HG03060 (cell line): ENCODE results near the gene DUSP14.

Experiments
- ATAC-seq: cut with Tn5 transposase; IDR thresholded peaks from one replicate; pipeline ENCODE4 v1.9.1; 2021; ENCODE audit warnings: low read depth, moderate number of reproducible peaks; ENCODE audit not compliant: unreplicated experiment

The DUSP14 gene

DNA sequence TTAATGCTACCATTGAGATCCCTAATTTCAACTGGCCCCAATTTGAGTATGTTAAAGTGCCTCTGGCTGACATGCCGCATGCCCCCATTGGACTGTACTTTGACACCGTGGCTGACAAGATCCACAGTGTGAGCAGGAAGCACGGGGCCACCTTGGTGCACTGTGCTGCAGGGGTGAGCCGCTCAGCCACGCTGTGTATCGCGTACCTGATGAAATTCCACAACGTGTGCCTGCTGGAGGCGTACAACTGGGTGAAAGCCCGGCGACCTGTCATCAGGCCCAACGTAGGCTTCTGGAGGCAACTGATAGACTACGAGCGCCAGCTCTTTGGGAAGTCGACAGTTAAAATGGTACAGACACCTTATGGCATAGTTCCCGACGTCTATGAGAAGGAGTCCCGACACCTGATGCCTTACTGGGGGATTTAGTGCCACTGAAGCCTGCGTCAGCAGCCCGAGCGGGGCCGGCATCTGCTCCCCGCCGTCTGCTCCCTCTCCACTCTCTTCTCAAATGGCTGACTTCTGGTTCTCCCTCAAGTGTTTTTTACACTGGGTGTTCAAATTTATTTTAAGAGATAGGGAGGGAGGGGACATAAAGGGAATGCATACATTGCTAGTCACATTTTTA lies 22.9 kb downstream of the DUSP14 start:
- ATAC-seq = no peak

DNA sequence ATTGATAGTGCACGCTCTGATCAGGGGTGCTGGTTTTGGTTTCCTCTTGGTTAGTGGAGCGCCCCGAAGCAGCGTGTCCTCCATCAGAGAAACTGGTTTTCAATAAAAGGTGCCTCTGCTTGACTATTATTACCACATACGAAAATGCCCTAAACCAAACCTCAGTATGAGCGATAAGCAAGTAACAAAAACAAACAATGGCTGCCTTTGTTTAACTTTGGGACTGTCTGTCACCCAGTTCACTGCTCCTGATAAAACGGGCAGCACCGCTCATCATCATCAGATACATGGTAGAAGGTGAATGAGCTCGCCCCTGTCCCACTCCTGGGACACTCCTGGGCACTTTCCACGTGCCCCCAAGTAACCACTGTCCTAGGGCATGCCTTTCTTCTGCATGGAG lies 24.0 kb downstream of the DUSP14 start:
- ATAC-seq = no peak

DNA sequence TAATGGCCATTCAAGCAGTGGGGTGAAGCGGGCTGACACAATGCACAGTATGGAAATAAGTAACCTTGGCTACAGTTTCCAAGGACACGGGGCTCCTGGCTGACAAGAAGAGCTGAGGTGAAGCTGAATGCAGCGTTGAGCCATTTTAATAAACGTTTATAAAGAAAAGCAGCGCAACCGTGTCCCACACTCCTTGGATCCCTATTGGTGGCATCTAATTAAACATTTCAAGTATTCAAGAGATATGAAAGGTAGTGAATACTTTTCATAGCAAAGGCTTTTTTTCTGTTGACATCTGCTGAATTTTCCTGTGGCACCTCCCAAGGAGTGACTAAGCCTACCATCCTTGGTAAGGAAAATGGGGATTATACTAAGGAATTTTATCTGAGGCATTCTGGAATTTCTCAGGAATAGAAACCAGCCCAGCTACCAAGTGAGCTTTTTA lies 26.5 kb downstream of the DUSP14 start:
- no peak for ATAC-seq

DNA sequence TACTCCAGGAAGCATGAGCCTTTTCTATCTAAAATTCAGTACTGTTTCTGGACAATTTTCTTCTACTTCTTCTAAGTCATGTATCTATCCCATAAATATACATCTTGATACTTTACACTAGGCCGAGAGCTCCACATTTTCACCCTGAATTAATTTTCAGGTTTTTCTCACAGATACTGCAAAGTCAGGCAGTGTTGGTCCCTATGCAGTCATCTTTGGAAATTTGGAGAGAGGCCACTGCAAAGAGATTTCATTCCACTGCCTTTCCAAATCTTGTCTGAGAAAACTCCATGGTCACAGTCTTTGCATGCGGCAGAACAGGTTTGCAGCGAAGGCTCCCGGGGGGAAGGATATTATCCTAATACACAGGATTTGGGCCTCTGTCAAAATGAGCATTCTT lies 28.2 kb downstream of the DUSP14 start:
- ATAC-seq = no peak

DNA sequence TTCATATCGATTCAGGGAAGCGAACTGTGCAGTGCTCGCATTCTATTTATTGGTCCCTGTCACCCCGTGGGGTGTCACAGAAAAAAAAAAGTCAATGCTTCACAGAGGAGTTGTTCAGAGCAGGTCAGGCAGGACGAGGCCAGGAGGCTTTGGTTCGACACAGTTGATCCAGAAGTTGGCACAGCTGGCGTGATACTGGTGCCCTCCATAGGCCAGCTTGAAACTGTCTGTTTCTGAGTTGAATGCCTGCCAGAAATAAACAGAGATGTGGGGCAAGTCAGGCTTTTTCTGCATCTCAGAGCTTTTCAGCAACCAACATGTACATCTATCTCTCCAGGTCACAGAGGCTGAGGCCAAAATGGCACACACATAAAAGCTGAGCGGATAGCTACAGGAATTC lies 29.1 kb downstream of the DUSP14 start:
- ATAC-seq = no peak

DNA sequence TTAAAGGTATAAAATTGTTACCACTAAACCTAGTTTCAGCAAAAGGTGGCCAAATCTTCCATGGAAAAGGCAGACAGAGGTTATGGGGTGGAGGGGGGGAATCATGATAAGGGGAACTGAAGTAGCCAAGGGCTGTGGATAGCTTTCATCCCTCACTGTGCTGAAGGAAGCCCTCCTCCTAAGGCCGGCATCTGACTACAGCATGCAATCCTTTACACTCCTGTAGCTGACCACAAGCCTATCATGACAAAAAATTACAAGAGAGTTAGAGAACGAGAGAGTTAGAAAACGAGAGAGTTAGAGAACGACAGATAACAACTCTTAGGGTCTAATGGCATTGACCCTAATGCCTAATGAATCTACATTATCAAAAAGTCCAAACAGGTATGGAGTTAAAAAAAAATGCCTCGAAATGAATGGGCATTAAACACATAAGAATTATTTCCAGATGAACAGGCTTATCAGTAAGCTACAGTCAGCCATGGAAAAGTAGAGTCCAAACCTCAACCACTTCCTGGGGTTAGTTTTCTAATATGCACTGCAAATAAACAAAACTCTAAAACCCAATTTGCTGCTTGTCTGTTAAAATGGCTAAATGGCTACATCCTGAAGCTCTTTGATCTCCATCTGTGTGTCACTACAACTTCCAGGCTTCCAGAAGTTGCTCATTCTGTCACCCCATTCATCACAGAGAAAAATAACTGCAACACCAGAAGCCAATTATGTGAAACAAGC lies 29.7 kb downstream of the DUSP14 start:
- no peak for ATAC-seq

DNA sequence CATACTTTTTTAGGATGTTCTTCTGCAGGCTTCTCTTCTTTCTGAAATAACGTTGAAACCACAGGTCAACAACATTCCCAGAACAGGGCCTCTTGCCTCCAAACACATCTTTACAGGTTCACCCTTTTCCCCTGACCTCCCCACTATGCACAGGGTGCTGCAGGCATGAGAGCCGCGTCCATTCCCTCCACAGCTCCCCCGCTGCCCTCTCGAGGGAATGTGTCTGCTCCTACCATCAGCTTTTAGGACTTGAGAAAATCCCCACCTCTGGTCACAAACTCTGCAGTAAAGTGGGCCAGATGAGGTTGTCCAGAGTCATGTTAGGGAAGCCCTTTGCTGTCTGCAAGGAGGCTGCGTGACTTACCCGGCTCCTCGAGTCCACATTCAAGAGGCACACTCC lies 30.5 kb downstream of the DUSP14 start:
- no peak for ATAC-seq

DNA sequence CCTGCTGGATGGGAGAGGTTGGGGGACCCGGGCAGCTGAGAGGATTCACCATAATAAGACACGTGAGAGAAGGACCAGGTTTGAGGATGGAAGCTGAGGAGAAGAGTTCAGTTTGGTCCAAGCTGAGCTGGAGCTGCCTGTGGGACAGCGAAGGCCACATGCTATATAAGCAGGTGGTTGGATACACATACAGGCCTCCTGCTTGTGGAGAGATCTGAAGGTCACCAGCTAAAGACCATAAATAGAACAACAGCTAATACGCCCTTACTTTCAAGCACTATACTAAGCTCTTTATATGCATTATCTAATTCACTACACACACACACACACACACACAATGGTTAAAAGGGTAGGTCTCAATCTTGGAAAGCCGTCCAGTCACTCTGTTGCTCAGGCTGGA lies 32.1 kb downstream of the DUSP14 start:
- no peak for ATAC-seq

DNA sequence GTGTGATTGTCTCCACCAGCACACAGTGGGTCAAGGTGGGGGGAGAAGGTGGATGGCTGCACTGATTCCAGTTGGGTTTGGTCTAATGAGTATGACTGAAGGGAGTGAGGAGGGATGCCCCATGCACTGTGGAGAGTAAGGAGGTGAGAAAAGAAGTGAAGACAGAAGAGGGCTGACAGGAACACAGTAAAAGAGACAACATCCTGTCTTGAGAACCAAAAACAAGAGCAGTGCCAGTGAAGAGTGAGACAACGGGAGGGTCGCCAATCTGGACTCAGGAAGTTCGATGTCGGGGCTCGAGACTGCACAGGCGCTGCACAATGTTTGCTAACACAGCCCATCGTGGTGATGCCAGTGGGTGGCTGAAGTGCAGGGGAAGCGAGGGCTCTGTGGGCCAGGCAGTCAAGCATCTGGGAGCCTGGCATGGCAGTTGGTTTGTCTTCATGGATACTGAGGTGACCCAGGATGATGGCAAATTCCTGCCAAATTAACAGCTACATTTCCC lies 34.1 kb downstream of the DUSP14 start:
- no peak for ATAC-seq

DNA sequence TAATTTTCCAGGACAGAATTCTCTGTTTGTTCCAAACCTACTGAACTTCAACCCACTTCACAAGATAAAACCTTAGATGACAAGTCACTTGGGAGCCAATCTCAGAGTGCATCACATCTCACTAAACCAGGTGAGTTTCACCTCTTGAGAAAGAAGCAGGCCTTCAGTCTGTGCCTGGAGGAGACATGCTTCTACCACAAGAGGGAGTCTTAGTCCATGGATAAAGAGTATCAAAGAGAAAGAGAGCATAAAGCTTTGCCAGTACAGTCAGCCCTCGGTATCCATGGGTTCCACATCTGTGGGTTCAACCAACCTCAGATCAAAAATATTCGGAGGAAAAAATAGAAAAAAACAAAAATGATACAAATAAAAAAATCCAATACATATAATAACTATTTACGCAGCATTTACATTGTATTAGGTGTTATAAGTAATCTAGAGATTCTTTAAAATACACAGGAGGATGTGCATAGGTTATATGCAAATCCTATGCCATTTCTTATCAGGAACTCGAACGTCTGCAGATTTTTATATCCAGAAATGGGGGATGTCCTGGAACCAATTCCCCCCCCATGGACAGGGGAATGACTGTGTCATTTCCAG lies 37.7 kb downstream of the DUSP14 start:
- no peak for ATAC-seq

DNA sequence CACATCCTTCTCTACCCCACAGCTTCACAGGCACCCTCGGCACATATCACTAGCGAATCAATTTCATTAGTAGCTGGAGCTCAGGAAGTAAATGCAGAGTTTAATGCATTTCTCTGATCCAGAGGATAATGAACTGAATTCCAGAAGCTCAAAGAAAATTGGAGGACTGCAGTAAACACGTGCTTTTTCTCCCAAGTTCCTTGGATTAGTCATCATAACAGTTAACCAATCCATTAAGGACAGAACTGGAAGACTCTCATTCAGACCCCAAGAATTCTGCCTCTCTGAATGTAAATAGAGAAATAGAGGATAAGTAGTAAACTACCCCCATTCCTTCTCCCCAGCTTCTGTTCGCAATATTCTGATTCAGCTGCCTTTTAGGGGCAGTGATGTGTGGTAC lies 40.7 kb downstream of the DUSP14 start:
- ATAC-seq = no peak

DNA sequence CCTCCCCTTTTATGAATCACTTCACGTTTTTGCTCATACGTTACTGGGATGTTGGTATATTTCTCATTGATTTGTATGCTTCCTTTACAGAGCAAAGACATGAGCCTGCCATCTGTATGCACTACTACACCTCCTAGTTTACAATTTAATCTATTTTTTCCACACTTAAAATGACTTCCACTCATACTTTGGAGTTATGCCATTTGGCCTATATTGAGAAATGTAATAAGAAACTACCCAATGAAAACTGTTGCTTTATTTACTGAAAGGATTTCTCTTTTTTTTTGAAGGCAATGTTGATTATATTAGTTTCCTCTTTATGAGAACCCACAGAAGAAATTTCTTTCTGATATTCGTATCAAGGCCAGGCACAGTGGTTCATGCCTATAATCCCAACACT lies 43.1 kb downstream of the DUSP14 start:
- ATAC-seq = no peak

DNA sequence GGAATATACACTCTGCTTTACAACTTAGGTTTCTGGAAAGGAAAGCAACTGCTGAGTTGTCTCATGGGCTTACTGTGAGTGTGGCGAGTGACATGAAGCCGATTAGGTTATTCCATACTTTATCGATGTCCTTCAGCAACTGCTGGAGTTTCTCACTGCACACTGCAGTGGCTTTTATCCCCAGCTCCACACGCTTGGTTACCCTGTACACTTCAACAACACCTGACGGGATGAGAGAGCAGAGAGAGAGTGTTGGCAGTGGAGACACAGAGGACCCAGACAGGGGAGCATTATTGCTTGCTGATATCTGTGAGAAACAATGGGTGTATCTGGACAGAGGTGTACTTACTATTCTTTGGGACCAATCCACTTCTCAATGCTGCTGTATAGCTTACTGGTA lies 46.2 kb downstream of the DUSP14 start:
- ATAC-seq = no peak

DNA sequence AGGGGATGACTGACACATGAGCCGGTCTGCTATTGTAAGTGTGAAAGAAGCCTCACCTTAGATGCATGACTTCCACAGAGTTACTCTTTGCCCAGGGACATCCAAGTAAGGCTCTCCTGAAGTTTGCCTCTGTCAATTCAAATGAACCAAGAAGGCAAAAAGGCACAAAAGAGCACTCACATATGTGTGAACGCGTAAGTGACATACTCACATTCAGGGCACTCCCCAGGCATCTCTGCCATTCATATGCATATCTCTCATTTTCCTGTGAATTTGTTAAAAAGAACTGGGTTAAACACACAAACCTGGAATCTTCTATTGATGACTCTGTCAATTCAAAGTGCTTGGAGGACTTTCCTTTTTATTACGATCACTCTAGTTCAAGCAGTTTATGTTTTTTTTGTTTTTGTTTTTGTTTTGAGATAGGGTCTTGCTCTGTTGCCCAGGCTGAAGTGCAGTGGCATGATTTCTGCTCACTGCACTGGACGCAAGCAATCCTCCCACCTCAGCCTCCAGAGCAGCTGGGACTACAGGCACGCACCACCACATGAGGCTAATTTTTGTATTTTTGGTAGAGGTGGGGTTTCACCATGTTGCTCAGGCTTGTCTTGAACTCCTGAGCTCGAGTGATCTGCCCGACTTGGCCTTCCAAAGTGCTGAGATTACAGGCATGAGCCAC lies 49.4 kb downstream of the DUSP14 start:
- ATAC-seq = no peak

DNA sequence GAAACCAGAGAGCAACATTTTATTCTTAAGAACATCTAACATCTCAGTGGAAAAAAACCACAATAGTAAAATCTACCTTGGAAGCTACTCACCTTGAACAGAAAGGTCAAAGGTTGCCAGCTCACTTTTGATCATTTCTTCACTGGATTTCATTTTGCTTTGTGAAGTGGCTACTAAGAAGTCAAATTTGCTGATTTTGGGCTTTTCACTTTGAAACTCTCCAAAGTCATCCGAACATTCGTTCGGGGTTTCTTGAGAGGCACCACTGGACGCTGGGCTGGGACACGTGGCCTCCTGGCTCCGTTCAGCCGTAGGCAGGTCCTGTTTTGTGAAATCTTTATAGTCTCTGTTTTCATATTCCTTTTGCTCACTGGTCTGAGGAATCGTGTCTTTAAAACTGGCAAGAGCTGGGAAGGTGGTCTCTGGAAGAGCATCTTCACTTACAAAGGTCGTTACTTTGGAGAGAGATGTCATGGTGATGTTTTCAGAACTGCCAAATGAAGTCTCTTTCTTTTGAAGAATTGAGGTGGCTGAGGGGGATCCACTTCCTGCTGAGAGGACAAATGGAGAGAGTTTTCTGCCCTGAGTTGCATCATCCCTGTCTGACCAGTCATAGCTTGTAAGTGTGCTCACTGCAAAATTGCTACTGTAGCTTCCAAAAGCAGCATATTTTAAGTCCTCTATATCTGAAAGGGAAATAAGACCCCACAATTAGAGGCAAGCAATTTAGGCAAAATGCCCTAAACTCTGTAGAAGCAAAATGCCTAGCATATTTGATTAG lies 52.4 kb downstream of the DUSP14 start:
- no peak for ATAC-seq

DNA sequence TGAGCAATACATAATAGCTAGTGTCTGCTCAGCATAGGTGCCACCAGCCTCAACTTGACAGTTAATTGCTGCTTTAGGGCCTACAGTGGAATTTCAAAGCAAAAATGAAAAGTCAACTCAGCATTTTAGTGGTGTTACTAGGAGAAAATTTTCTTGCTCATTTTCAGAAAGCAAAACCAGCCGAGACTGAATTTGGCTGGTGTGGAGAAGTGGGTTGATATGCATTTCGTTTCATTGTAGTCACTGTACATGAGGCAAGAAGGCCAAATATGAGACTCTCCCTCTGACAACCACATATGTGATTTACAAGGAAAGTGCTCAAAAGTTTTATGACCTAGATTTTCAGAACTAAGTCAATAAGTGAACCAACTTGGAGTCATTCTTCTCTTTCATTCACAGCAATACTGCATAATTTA lies 54.0 kb downstream of the DUSP14 start:
- ATAC-seq = no peak

DNA sequence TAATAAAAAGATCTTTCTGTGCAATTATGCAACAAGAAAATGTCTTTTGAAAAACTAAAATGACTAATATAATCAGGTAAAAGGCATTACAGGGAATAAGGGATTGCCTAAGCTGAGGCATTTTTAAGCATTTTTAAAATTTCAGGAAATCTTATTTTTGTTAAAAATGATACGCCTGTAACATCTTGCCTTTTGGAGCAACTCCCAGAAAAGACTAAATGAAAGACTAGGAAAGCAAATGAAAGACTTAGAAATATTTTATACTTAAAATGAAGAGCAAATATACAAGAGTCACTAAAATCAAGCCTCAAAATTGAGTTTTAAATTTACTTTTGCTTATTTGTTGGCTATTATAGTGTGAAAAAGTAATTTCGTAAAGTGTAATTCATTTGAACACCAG lies 55.8 kb downstream of the DUSP14 start:
- no peak for ATAC-seq

DNA sequence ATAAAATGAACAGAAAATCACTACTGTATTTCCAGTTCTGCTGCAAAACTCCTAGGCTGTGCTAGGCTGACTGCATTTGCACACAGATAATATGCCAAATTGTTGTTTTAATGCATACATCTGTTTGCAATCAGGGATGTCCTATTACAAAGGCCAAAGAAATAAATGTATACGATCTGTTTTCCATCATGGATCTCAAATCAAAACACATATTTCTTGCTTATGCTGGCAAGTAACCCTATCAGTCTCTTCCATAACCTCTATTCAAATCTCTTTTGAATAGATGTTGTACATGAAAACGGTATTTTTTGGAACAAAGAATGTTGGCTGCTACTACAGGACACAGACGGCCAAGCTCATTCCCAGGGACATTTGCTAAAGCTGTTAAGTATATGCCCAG lies 56.6 kb downstream of the DUSP14 start:
- no peak for ATAC-seq

DNA sequence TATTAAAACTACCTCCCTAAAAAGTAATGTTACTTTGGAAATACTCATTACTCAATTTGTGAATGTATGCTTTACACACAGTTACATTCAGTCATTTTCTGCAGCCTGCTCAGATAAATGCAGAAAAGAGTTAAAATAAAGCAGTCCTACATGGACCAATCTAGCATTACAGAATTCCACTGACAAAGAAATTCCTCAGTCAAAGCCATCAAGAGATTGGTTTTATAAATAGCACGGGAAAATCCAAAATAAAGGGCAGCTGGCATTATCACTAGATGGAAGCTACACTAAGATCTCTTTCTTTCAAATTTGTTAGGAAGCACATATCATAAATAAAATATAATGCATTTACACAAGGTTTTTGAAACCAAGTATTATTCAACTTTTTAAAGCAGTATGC lies 58.3 kb downstream of the DUSP14 start:
- no peak for ATAC-seq

DNA sequence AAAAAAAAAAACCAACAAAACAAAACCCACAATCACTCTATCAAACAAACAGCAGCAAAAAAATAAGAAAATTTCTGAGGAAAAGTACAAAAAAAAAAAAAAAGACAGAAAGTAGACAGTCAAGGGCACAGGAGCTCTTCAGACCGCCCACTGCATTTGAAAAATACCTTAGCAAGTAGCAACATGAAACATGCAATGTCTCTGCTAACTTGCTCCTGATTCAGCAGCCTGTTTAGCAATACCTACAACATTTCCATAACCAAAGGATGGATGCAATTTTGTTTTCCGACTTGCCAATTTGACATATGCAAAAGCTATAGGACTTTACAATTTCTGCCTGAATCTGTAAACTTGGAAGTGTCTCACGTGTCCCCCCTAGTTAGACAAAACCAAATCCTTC lies 62.1 kb downstream of the DUSP14 start:
- no peak for ATAC-seq
